Spleen (tissue), 3 donors: Measurements from ENCODE around the gene TAF1B.

Source experiments
- POLR2A ChIP-seq, 3 donors: fragments of 450-650 bp; IDR thresholded peaks; one replicate each; pipeline ENCODE4 v1.5.1; 2017; ENCODE audit warnings: antibody characterized with exemption in 3 of 3, mild to moderate bottlenecking in 1 of 3
- POLR2AphosphoS5 ChIP-seq, 3 donors: sonication (generic); formaldehyde crosslinking; IDR thresholded peaks; one replicate each; pipeline ENCODE4 v1.5.1; 2017; ENCODE audit warnings: antibody characterized with exemption in 3 of 3

DNA sequence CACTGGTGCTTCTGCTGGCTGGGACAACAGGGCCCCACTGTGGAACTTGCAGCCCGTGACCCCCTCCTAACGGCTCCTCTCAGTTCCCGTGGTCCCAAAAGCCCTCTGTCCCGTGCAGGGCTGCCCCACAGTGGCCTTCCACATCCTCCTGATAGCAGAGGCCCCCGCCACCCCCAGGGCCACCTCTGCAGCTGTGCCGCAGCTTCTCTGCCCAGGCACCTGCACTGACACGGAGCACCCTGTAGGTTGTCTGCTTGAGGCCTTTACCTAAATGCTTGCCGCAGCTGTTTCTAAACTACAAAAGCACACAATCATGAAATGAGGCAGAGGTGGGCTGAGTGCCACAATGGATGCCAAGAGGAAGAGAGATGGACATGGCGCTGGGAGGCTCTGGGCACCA is 94.7 kb downstream of the TAF1B start:
- TF ChIP-seq POLR2A (IDR thresholded peaks at IDR 0.05): no peak
- peak in 1 of 3 donors; percentile 45 for TF ChIP-seq POLR2AphosphoS5 (IDR thresholded peaks at IDR 0.05)
